HepG2 (cell line): ENCODE data around the gene NCAPG. TPM values are rescaled to one million over a fixed set of nuclear protein-coding genes. Genes with fewer than 3 reads are reported as not detected.
A peak's percentile ranks its signal among the peaks of the same experiment; 100 is the strongest.

Experiments used
- CREBL2 ChIP-seq: sonication (generic); formaldehyde crosslinking; IDR thresholded peaks from 2 replicates; pipeline ENCODE4 v1.8.1; 2023; ENCODE audit warnings: missing genetic modification reagents, mild to moderate bottlenecking, borderline replicate concordance
- DMTF1 ChIP-seq: sonication (generic); formaldehyde crosslinking; IDR thresholded peaks from 2 replicates; pipeline ENCODE4 v1.4.0; 2020; ENCODE audit warnings: mild to moderate bottlenecking, missing genetic modification reagents
- KDM4B ChIP-seq: sonication (generic); formaldehyde crosslinking; IDR thresholded peaks from 2 replicates; pipeline ENCODE4 v1.4.0; 2020; ENCODE audit warnings: missing genetic modification reagents
- MAFF ChIP-seq: IDR thresholded peaks from 2 replicates; pipeline ENCODE4 v1.6.1; 2011; ENCODE audit warnings: low read depth, low read length, improper control_type of control experiment
- MYC ChIP-seq: sonication (generic); formaldehyde crosslinking; IDR thresholded peaks from 2 replicates; pipeline ENCODE4 v1.9.0; 2021; ENCODE audit warnings: missing genetic modification reagents, borderline replicate concordance
- NCOR1 ChIP-seq: fragments of 200-600 bp; sonication (generic); IDR thresholded peaks from 2 replicates; pipeline ENCODE4 v1.7.0; 2017; ENCODE audit warnings: antibody characterized with exemption, low read length, borderline replicate concordance
- PAXIP1 ChIP-seq: sonication (generic); formaldehyde crosslinking; conservative IDR thresholded peaks from 2 replicates; pipeline ENCODE4 v1.4.0; 2020; ENCODE audit warnings: mild to moderate bottlenecking, missing genetic modification reagents, moderate library complexity
- PCBP1 ChIP-seq: fragments of 200-400 bp; formaldehyde crosslinking; IDR thresholded peaks from 2 replicates; pipeline ENCODE4 v1.6.1; 2017; ENCODE audit warnings: mild to moderate bottlenecking, low read depth, low read length, borderline replicate concordance
- TRIM24 ChIP-seq: sonication (generic); formaldehyde crosslinking; IDR thresholded peaks from 2 replicates; pipeline ENCODE4 v1.8.0; 2022; ENCODE audit warnings: mild to moderate bottlenecking, missing genetic modification reagents
- ZFP36 ChIP-seq: fragments of 150-350 bp; IDR thresholded peaks from 2 replicates; pipeline ENCODE4 v1.6.1; 2018; ENCODE audit warnings: borderline replicate concordance, low read length, low read depth; ENCODE audit not compliant: partially characterized antibody
- ZNF160 ChIP-seq: sonication (generic); formaldehyde crosslinking; IDR thresholded peaks from 2 replicates; pipeline ENCODE4 v1.8.0; 2022; ENCODE audit warnings: mild to moderate bottlenecking, inconsistent platforms, missing genetic modification reagents
- ZNF431 ChIP-seq: sonication (generic); formaldehyde crosslinking; IDR thresholded peaks from 2 replicates; pipeline ENCODE4 v1.9.0; 2022; ENCODE audit warnings: missing genetic modification reagents, low read depth, mild to moderate bottlenecking, borderline replicate concordance
- ZNF496 ChIP-seq: sonication (generic); formaldehyde crosslinking; IDR thresholded peaks from 2 replicates; pipeline ENCODE4 v1.8.1; 2023; ENCODE audit warnings: mild to moderate bottlenecking, moderate library complexity, missing genetic modification reagents; ENCODE audit not compliant: insufficient replicate concordance
- ZNF564 ChIP-seq: sonication (generic); formaldehyde crosslinking; IDR thresholded peaks from 2 replicates; pipeline ENCODE4 v1.8.1; 2023; ENCODE audit warnings: mild to moderate bottlenecking, missing genetic modification reagents
- ZNF576 ChIP-seq: sonication (generic); formaldehyde crosslinking; IDR thresholded peaks from 2 replicates; pipeline ENCODE4 v1.4.0; 2020; ENCODE audit warnings: mild to moderate bottlenecking, missing genetic modification reagents
- ZNF577 ChIP-seq: sonication (generic); formaldehyde crosslinking; IDR thresholded peaks from 2 replicates; pipeline ENCODE4 v1.4.0; 2020; ENCODE audit warnings: mild to moderate bottlenecking, low read depth, missing genetic modification reagents, borderline replicate concordance
- ZNF597 ChIP-seq: sonication (generic); formaldehyde crosslinking; IDR thresholded peaks from 2 replicates; pipeline ENCODE4 v1.5.0; 2020; ENCODE audit warnings: missing genetic modification reagents
- ZNF709 ChIP-seq: sonication (generic); formaldehyde crosslinking; IDR thresholded peaks from 2 replicates; pipeline ENCODE4 v1.5.0; 2020; ENCODE audit warnings: mild to moderate bottlenecking, missing genetic modification reagents
- ZNF790 ChIP-seq: sonication (generic); formaldehyde crosslinking; IDR thresholded peaks from 2 replicates; pipeline ENCODE4 v1.8.0; 2022; ENCODE audit warnings: missing genetic modification reagents, mild to moderate bottlenecking, borderline replicate concordance
- polyA plus RNA-seq, 8 experiments: library from polyadenylated mRNA; depleted of rRNA in 3 of 8; stranded (reverse) in 7 of 8; unstranded in 1 of 8; fragments of >200 nt; fragmentation: Illumina TruSeq in 4 of 8; extraction: Trizol in 4 of 8; gene quantifications; 2 replicates each; pipeline versions ENCODE4 v1.2.1 to v1.2.3, GENCODE V29; 2011 to 2016; ENCODE audit warnings: low read depth in 4 of 8, missing spikeins in 1 of 8, mixed read lengths in 1 of 8; ENCODE audit not compliant: insufficient read depth in 1 of 8
- total RNA-seq, 5 experiments: library from RNA; depleted of rRNA; stranded (reverse); fragments of >200 nt; fragmentation: Illumina TruSeq; extraction: Trizol; gene quantifications; 2 replicates each; pipeline ENCODE4 v1.2.3, GENCODE V29; 2016; ENCODE audit warnings: low read depth in 1 of 5

The NCAPG gene
- total and polyA plus RNA-seq, 2 of the 13 experiments (the other 11 are each of a cell fraction or from before 2014, with no cell fraction given): 14.8 to 61.9 TPM

- TF ChIP-seq MYC (CRISPR knock-in tag) (peak; percentile 91), KDM4B (CRISPR knock-in tag) (no peak), ZNF790 (CRISPR knock-in tag) (peak; percentile 71; the same call in 1 of the 2 replicates), PAXIP1 (CRISPR knock-in tag) (no peak; the same call in 1 of the 2 replicates), ZNF496 (CRISPR knock-in tag) (no peak), PCBP1 (no peak), ZFP36 (no peak), ZNF576 (CRISPR knock-in tag) (peak; percentile 36; the same call in 1 of the 2 replicates), NCOR1 (no peak; the same call in 1 of the 2 replicates), ZNF597 (CRISPR knock-in tag) (no peak), MAFF (0 out of 2 replicates have a peak, but pooled peaks have one; percentile 3), ZNF709 (CRISPR knock-in tag) (peak; percentile 74; the same call in 1 of the 2 replicates), ZNF564 (CRISPR knock-in tag) (0 out of 2 replicates have a peak, but pooled peaks have one; percentile 63), DMTF1 (CRISPR knock-in tag) (no peak), ZNF160 (CRISPR knock-in tag) (no peak), TRIM24 (no peak), ZNF577 (CRISPR knock-in tag) (no peak), ZNF431 (CRISPR knock-in tag) (no peak), CREBL2 (peak; percentile 59; the same call in 1 of the 2 replicates)
Measured at GRCh38 chr4:17810260-17811077, at the start of gene NCAPG, which contains the start of gene DCAF16 (continued).
